ENCODE measurements around the gene DLL4.

Gene DLL4

GRCh38 chr15:40915679-40916078 is 13.5 kb upstream of the DLL4 start:
- TF ChIP-seq, protein P1, sequence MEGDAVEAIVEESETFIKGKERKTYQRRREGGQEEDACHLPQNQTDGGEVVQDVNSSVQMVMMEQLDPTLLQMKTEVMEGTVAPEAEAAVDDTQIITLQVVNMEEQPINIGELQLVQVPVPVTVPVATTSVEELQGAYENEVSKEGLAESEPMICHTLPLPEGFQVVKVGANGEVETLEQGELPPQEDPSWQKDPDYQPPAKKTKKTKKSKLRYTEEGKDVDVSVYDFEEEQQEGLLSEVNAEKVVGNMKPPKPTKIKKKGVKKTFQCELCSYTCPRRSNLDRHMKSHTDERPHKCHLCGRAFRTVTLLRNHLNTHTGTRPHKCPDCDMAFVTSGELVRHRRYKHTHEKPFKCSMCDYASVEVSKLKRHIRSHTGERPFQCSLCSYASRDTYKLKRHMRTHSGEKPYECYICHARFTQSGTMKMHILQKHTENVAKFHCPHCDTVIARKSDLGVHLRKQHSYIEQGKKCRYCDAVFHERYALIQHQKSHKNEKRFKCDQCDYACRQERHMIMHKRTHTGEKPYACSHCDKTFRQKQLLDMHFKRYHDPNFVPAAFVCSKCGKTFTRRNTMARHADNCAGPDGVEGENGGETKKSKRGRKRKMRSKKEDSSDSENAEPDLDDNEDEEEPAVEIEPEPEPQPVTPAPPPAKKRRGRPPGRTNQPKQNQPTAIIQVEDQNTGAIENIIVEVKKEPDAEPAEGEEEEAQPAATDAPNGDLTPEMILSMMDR (IDR thresholded peaks at IDR 0.05): no peak

DNA sequence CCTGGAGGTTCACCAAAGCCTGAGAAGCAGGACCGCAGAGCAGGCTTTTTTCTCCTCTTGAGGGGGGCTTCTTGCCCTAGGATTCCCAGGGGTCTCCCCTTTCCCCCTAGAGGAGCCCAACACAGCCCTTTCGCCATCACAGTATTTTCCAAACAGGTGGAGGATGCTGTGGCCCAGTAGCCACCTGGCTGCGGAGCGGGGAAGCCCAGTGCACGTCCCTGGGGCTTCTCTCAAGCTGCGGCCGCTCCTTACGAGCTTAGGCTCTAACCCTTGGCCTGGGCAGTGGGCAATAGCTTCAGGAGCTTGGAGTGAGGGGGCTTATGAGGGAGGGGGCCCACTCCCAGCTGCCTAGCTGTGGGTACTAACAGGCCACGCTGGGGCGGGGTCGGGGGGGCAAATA is 11.6 kb upstream of the DLL4 start:
- TF ChIP-seq, protein P1 (IDR thresholded peaks at IDR 0.05): no peak

DNA sequence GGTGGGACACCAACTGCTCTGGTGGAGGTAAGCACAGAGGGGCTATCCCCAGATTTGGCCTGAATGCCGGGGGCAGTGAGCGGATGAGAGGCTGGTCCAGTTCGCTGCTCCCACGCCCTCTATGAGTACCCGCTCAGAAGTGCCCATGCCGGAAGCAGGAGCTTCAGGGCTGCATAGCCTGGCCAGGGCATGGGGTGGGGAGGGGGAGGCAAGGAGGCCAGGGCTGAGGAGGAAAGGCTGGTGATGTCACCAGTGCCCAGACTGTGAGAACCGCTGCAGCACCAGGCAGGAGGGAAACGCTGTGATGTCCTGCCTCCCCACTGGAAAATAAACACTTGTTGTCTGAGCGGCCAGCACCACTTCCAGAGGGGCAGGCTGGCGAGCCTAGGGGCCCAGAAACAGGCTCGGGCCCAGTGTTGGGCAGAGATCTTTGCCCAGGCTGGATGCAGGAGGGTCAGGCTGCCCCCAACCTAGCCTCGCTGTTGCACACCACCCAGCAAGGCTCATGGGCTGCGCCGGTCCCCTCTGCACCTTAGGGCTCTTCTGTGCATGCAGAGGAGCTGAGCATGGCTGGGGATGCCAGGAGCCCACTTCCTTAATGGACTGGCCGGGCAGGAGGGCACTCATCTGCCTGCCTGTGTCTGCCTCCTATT is 10.9 kb upstream of the DLL4 start:
- TF ChIP-seq, protein P1 (IDR thresholded peaks at IDR 0.05): no peak

DNA sequence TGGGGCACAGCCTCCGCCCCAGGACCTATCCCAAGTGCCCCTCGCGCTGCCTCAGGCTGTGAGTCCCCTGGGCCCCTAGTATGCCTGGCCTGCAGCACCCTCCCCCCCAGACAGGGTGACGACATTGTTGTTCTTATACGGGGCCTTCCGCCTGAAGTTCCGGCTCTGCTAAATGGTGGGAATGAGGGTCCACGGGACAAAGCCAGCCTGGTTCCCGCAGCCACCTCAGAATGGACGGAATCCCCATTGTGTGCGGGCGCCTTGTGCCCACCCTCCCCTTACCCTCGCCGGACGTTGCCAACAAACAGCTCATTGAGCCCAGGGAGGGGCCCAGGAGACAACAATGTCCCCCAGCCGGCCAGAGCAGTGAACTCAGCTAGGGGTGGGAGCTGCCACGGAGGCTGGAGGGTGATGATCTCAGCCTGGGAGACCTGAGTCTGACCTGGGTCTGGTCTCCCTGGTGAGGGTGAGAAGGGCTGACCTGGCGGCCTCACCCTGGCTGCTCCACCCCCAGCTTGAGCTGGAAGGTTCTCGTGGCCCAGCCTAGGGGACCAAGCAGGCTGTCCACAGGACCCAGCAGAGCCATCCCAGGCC is 10.2 kb upstream of the DLL4 start:
- TF ChIP-seq, protein P1 (IDR thresholded peaks at IDR 0.05): no peak

- TF ChIP-seq, protein P1 (IDR thresholded peaks at IDR 0.05): no peak
These were observed 7.1 kb upstream of the DLL4 start for GRCh38 chr15:40921949-40922607.

- TF ChIP-seq, protein P1 (IDR thresholded peaks at IDR 0.05): no peak
These were observed 6.5 kb upstream of the DLL4 start for GRCh38 chr15:40922608-40923005.

GRCh38 chr15:40923551-40923950 is 5.6 kb upstream of the DLL4 start:
- TF ChIP-seq, protein P1 (IDR thresholded peaks at IDR 0.05): no peak

Data from LNCAP (cell line).